Smooth muscle cell (in vitro differentiated cells): ENCODE results near the gene QRICH1. TPM values are rescaled to one million over a fixed set of nuclear protein-coding genes. Genes with fewer than 3 reads are reported as not detected.

Experiments
- DNase-seq: peaks from one replicate; lab custom pipeline; 2025; ENCODE audit not compliant: unreplicated experiment; lab: John Stamatoyannopoulos, UW
- H2AFZ ChIP-seq: fragments of 200-600 bp; sonication (generic); 2 replicates; pipeline ENCODE4 v1.6.0; 2016; ENCODE audit warnings: antibody characterized with exemption, low read depth, mild to moderate bottlenecking
- H3F3A ChIP-seq: fragments of 200-600 bp; sonication (generic); 2 replicates; pipeline ENCODE4 v1.6.0; 2017; ENCODE audit warnings: antibody characterized with exemption, low read depth
- H3K27ac ChIP-seq: fragments of 200-600 bp; sonication (generic); 2 replicates; pipeline ENCODE4 v1.5.1; 2016; ENCODE audit warnings: low read depth, mild to moderate bottlenecking
- H3K27me3 ChIP-seq: fragments of 200-600 bp; sonication (generic); 2 replicates; pipeline ENCODE4 v1.6.1; 2016; ENCODE audit warnings: low read depth, mild to moderate bottlenecking
- H3K36me3 ChIP-seq: fragments of 200-600 bp; sonication (generic); 2 replicates; pipeline ENCODE4 v1.5.1; 2016; ENCODE audit warnings: low read depth
- H3K4me1 ChIP-seq: fragments of 200-600 bp; sonication (generic); 2 replicates; pipeline ENCODE4 v1.5.1; 2016; ENCODE audit warnings: low read depth
- H3K4me2 ChIP-seq: fragments of 200-600 bp; sonication (generic); 2 replicates; pipeline ENCODE4 v1.6.0; 2016; ENCODE audit warnings: mild to moderate bottlenecking
- H3K4me3 ChIP-seq: fragments of 200-600 bp; sonication (generic); 2 replicates; pipeline ENCODE4 v1.5.1; 2016; ENCODE audit warnings: mild to moderate bottlenecking
- H3K79me2 ChIP-seq: fragments of 200-600 bp; sonication (generic); 2 replicates; pipeline ENCODE4 v1.6.0; 2016; ENCODE audit warnings: low read depth, mild to moderate bottlenecking
- H3K9ac ChIP-seq: fragments of 200-600 bp; sonication (generic); 2 replicates; pipeline ENCODE4 v1.6.0; 2016; ENCODE audit warnings: low read depth
- H3K9me3 ChIP-seq: fragments of 200-600 bp; sonication (generic); replicated peaks from 2 replicates; pipeline ENCODE4 v1.5.1; 2016; ENCODE audit warnings: low read depth
- H4K20me1 ChIP-seq: fragments of 200-600 bp; sonication (generic); 2 replicates; pipeline ENCODE4 v1.6.0; 2016; ENCODE audit warnings: low read depth
- WGBS: methylation state at CpG from one replicate; pipeline ENCODE4 v1.1.7; 2016; ENCODE audit warnings: low lambda C conversion rate; 5-methylcytosine and 5-hydroxymethylcytosine counted together
- polyA plus RNA-seq: library from polyadenylated mRNA; unstranded; fragments of >200 nt; fragmentation: Nextera tagmentation; extraction: Ambion mirVana; gene quantifications from 2 replicates; pipeline ENCODE4 v1.2.1, GENCODE V29; 2016
- total RNA-seq: library from RNA; depleted of rRNA; stranded (reverse); fragments of >200 nt; gene quantifications from 2 replicates; pipeline ENCODE4 v1.2.3, GENCODE V29; 2014
- TF ChIP-seq, protein P1 (sequence below): fragments of 200-600 bp; sonication (generic); IDR thresholded peaks from 2 replicates; pipeline ENCODE4 v1.5.1; 2017; ENCODE audit warnings: borderline replicate concordance, mild to moderate bottlenecking, antibody characterized with exemption; ENCODE audit not compliant: insufficient read depth, poor library complexity, severe bottlenecking

QRICH1 gene
- total and polyA plus RNA-seq, 2 experiments from 2014 or later: 38.2 to 62.0 TPM

DNA sequence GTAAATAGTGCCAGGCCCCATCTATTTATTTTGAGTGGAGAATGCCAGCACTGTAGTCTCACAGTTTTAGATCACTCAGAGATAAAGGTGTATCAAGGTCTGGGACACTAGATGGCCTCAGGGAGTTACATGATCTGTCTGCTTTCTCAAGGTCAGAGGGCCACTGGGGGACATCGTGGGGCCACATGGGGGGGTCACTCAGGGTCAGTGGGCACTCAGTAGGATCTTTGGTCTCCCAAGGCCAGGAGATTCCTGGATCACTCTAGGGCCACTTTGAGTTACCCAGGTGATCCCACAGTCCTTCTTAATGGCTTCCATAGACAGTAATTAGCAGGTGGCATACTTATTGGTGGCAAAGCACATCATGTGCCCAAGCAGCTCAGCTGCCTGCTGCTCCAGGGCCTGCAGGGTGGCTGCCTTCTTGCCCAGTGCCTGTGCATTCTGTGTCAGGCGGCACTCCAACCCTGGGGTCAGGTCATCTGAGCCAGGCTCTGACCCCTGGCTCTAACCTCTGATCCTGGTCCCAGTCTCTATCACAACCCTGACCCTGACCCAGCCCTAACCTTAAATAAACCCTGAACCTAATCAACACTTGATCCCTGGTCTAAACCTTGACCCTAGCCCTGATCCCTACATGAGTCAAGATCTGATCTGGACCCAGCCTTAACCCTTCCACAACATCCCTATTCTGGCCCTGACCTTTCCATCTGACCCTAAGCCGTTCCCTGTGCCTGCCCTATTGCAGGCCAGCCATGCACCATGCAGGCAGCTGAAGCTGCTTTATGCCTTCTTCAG is 40.8 kb upstream of the QRICH1 start:
- TF ChIP-seq, protein P1, sequence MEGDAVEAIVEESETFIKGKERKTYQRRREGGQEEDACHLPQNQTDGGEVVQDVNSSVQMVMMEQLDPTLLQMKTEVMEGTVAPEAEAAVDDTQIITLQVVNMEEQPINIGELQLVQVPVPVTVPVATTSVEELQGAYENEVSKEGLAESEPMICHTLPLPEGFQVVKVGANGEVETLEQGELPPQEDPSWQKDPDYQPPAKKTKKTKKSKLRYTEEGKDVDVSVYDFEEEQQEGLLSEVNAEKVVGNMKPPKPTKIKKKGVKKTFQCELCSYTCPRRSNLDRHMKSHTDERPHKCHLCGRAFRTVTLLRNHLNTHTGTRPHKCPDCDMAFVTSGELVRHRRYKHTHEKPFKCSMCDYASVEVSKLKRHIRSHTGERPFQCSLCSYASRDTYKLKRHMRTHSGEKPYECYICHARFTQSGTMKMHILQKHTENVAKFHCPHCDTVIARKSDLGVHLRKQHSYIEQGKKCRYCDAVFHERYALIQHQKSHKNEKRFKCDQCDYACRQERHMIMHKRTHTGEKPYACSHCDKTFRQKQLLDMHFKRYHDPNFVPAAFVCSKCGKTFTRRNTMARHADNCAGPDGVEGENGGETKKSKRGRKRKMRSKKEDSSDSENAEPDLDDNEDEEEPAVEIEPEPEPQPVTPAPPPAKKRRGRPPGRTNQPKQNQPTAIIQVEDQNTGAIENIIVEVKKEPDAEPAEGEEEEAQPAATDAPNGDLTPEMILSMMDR: no peak
- Histone ChIP-seq H3K4me2 (peak overlapping the region; percentile 97), H3K9ac (no peak overlapping the region), H3K9me3 (no peaks in the 10 kb centered on the region), H3K4me3 (peak overlapping the region; percentile 86), H3K27me3 (no peaks in the 10 kb centered on the region), H3K4me1 (peaks cover 14% of the 10 kb centered on the region), H3K27ac (no peak overlapping the region), H3K36me3 (no peaks in the 10 kb centered on the region), H4K20me1 (peaks cover 4% of the 10 kb centered on the region), H2AFZ (no peak overlapping the region), H3F3A (no peaks in the 10 kb centered on the region), H3K79me2 (peaks cover 30% of the 10 kb centered on the region)
- WGBS: 86% methylated on average over 3 of the region's 3 CpGs
- DNase-seq: no peak

DNA sequence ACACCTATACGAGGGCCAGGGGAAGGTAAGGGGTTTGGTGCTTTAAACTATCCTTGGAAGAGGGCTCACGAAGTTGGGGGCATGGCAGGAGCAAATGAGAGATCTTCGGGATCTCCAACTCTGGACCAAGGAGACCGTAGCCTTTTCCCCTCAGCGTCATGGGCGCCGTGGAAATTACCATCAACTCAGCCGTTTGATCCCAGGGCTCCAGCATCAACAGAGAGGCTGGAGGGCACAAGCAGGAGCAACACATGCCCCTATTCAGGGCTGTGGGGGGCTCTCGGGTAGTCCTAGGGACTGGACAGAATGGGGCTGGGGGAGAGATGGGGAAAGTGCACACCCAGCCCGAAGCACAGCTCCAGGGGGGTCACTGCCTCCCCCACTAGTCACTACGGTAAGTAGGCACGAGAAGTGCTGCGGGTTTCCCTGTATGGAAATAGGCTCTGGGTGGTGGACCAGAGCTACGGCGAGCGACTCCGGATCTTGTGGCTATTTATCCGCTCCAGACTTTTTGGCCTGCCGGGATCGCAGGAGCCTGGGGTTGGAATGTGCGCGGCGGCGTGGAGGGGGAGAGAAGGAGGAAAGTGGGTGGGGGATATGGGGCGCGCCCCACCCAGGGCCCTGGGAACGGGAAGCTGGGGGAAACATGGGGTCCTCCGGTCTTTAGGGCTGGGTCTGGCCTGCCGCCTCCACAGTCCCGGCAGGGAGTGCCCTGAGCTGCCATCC is 39.5 kb upstream of the QRICH1 start:
- peak overlapping the region; percentile 97 for H2AFZ ChIP-seq
- TF ChIP-seq, protein P1: no peak
- peak overlapping the region; percentile 97 for H3K4me2 ChIP-seq
- peak; percentile 58 for DNase-seq
- no peaks in the 10 kb centered on the region for H3F3A ChIP-seq
- H3K36me3 ChIP-seq: no peaks in the 10 kb centered on the region
- H3K27me3 ChIP-seq: no peaks in the 10 kb centered on the region
- H3K79me2 ChIP-seq: peaks cover 37% of the 10 kb centered on the region
- H3K27ac ChIP-seq: peak overlapping the region; percentile 75
- no peaks in the 10 kb centered on the region for H3K9me3 ChIP-seq
- peaks cover 4% of the 10 kb centered on the region for H4K20me1 ChIP-seq
- peaks cover 14% of the 10 kb centered on the region for H3K4me1 ChIP-seq
- peak overlapping the region; percentile 74 for H3K9ac ChIP-seq
- H3K4me3 ChIP-seq: peak overlapping the region; percentile 86
- WGBS: under 1% methylated on average over 24 of the region's 30 CpGs

DNA sequence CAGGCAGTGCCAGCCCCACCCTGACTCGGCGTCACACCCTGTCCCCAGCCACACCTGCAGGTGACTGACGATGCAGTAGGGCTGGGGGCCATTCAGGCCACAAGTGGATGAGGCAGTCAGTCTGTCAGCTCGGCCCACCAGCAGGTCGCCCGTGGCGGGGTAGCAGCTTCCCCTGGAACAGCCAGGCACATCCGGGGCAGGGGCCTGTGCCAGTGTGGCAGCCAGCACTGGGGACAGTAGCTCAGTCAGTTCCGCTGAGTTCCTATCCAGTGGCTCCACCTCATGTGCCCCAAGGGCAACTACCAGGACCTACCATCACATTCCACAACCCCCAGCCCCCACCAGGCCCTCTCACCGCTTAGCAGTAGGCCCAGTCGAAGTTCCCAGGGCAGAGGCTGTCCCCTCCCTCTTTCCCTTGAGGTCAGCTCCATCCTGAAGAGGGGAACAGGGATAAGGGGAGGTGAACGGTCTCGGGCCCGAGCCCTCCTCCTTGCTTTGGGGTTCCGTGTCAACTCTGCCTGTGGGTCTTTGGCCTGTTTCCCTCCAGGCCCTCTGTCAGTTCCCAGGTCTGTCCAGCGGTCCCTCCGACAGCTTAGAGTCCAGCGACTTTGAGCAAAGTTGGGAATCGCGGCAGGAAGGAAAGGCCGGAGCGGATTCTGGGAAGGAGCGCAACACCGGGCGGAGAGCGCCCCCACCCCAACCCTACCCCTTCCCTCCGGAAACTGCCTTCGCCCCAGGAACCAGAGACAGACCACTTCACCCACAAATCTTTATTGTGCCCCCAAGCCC is 38.8 kb upstream of the QRICH1 start, which contains the start of gene LAMB2:
Gene LAMB2, minus strand, starts transcription at position 614 of the 789 bp plus-strand sequence. Its CDS starts 183 bp downstream, at position 431.
- no peaks in the 10 kb centered on the region for H3F3A ChIP-seq
- peaks cover 37% of the 10 kb centered on the region for H3K79me2 ChIP-seq
- DNase-seq: peak; percentile 57
- peaks cover 14% of the 10 kb centered on the region for H3K4me1 ChIP-seq
- peak within 1 kb of the TSS; percentile 74 for H3K9ac ChIP-seq
- H3K36me3 ChIP-seq: no peaks in the 10 kb centered on the region
- H4K20me1 ChIP-seq: peaks cover 4% of the 10 kb centered on the region
- TF ChIP-seq, protein P1: peak; percentile 7
- H3K27ac ChIP-seq: peak within 1 kb of the TSS; percentile 75
- peak within 1 kb of the TSS; percentile 97 for H2AFZ ChIP-seq
- H3K9me3 ChIP-seq: no peaks in the 10 kb centered on the region
- WGBS: 3% methylated on average over 27 of the region's 28 CpGs
- H3K27me3 ChIP-seq: no peaks in the 10 kb centered on the region
- H3K4me3 ChIP-seq: peak within 1 kb of the TSS; percentile 86
- peak within 1 kb of the TSS; percentile 97 for H3K4me2 ChIP-seq
